ENCODE data around the gene EDN2. TPM values are rescaled to one million over a fixed set of nuclear protein-coding genes. Genes with fewer than 3 reads are reported as not detected.

The EDN2 gene
- total and polyA plus RNA-seq, 2 donors (not counting 1 experiment from before 2014, with no cell fraction given) = not detected

DNA sequence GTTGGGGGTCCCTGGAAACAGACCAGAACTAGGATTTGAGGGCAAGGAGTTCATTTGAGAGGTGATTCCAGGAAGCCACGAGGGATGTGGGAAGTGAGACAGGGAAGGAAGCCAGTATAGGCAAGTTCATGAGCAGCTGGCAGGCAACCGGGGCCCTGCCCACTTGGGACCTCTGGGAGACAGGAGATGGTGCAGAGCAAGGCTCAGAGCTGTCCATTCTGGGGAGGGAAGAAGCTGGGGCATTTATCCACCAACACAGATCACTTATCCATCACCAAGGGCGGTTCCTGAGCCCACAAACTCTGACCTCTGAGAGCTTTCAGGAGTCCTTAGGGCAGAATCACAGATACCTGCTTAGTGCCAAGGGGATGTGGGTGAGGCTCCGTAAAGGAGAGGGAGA lies 16.8 kb downstream of the EDN2 start:
- DNase-seq (no peak), ATAC-seq (ENCODE audit: low read depth) (no peak)
- no peak overlapping the region for H3K9ac ChIP-seq (ENCODE audit: low read length)
- no peak overlapping the region for H2AFZ ChIP-seq (ENCODE audit: insufficient read depth, low read depth, low read length, poor library complexity, severe bottlenecking)
- Mint-ChIP-seq H3K27ac (no peak overlapping the region), H3K4me1 (no peaks in the 10 kb centered on the region), H3K27me3 (peaks cover 13% of the 10 kb centered on the region), H3K9me3 (ENCODE audit: insufficient read depth) (no peaks in the 10 kb centered on the region), H3K4me3 (no peak overlapping the region)
- H3K27me3 ChIP-seq (replicated peaks in 1 of 4; ENCODE audit: control extremely low read depth in 1 of 4, control insufficient read depth in 3 of 4, insufficient read depth in 4 of 4, low read length in 3 of 4) = peaks cover 0 to 3% (median 0%) of the 10 kb centered on the region in 4 experiments
- no peak for TF ChIP-seq EZH2 (IDR thresholded peaks at IDR 0.05; ENCODE audit: borderline replicate concordance, insufficient read depth, low read depth, low read length, poor library complexity, severe bottlenecking)
- H4K20me1 ChIP-seq (ENCODE audit: control insufficient read depth, insufficient read depth, low read length, poor library complexity, severe bottlenecking) = no peaks in the 10 kb centered on the region
- H3K9me3 ChIP-seq (ENCODE audit: control extremely low read depth in 1 of 3, control insufficient read depth in 2 of 3, insufficient read depth in 1 of 3, low read length in 2 of 3) = peaks cover 0 to 2% (median 0%) of the 10 kb centered on the region in 3 donors
- CTCF ChIA-PET = no interaction called here
- intact Hi-C loops (cut with micrococcal nuclease) = no loop called here
- WGBS (ENCODE audit: insufficient coverage) = 53% methylated on average over 3 of the region's 4 CpGs
- H3K4me3 ChIP-seq (ENCODE audit: control extremely low read depth in 1 of 5, extremely low read depth in 1 of 5, insufficient read depth in 1 of 5, low read depth in 2 of 5, low read length in 4 of 5) = no peak overlapping the region
- no peaks in the 10 kb centered on the region for H3K4me1 ChIP-seq (ENCODE audit: control insufficient read depth in 2 of 2, insufficient read depth in 2 of 2, low read length in 2 of 2)
- no peaks in the 10 kb centered on the region for H3K79me2 ChIP-seq (ENCODE audit: control insufficient read depth, insufficient read depth, low read length)
- H3K27ac ChIP-seq (ENCODE audit: low read length in 2 of 2) = no peak overlapping the region
- no peak overlapping the region for H3K4me2 ChIP-seq (replicated peaks; ENCODE audit: low read depth, low read length, poor library complexity, severe bottlenecking)
- POLR2A ChIA-PET = no interaction called here
- H3K36me3 ChIP-seq (replicated peaks in 1 of 2; ENCODE audit: control extremely low read depth in 1 of 2, control insufficient read depth in 1 of 2, extremely low read depth in 1 of 2, insufficient read depth in 2 of 2, low read length in 1 of 2) = no peaks in the 10 kb centered on the region

GRCh38 chr1:41466146-41466545 lies 18.3 kb downstream of the EDN2 start:
- DNase-seq (no peak), ATAC-seq (ENCODE audit: low read depth) (no peak)
- POLR2A ChIA-PET = no interaction called here
- H3K9me3 Mint-ChIP-seq (ENCODE audit: insufficient read depth) = no peaks in the 10 kb centered on the region
- H3K27ac ChIP-seq (ENCODE audit: low read length in 2 of 2) = no peak overlapping the region
- no peak overlapping the region for H3K4me3 Mint-ChIP-seq
- CTCF ChIA-PET = no interaction called here
- H3K27me3 ChIP-seq (replicated peaks in 1 of 4; ENCODE audit: control extremely low read depth in 1 of 4, control insufficient read depth in 3 of 4, insufficient read depth in 4 of 4, low read length in 3 of 4) = peaks cover 0 to 3% (median 0%) of the 10 kb centered on the region in 4 experiments
- no peak overlapping the region for H2AFZ ChIP-seq (ENCODE audit: insufficient read depth, low read depth, low read length, poor library complexity, severe bottlenecking)
- intact Hi-C loops (cut with micrococcal nuclease) = no loop called here
- no peak for TF ChIP-seq CTCF (IDR thresholded peaks at IDR 0.05)
- no peak for TF ChIP-seq EZH2 (IDR thresholded peaks at IDR 0.05; ENCODE audit: borderline replicate concordance, insufficient read depth, low read depth, low read length, poor library complexity, severe bottlenecking)
- no peaks in the 10 kb centered on the region for H3K79me2 ChIP-seq (ENCODE audit: control insufficient read depth, insufficient read depth, low read length)
- no peaks in the 10 kb centered on the region for H3K4me1 ChIP-seq (ENCODE audit: control insufficient read depth in 2 of 2, insufficient read depth in 2 of 2, low read length in 2 of 2)
- no peak overlapping the region for H3K4me3 ChIP-seq (ENCODE audit: control extremely low read depth in 1 of 5, extremely low read depth in 1 of 5, insufficient read depth in 1 of 5, low read depth in 2 of 5, low read length in 4 of 5)
- H4K20me1 ChIP-seq (ENCODE audit: control insufficient read depth, insufficient read depth, low read length, poor library complexity, severe bottlenecking) = no peaks in the 10 kb centered on the region
- no peaks in the 10 kb centered on the region for H3K4me1 Mint-ChIP-seq
- H3K36me3 ChIP-seq (replicated peaks in 1 of 2; ENCODE audit: control extremely low read depth in 1 of 2, control insufficient read depth in 1 of 2, extremely low read depth in 1 of 2, insufficient read depth in 2 of 2, low read length in 1 of 2) = no peaks in the 10 kb centered on the region
- peaks cover 0 to 4% (median 0%) of the 10 kb centered on the region in 3 donors for H3K9me3 ChIP-seq (ENCODE audit: control extremely low read depth in 1 of 3, control insufficient read depth in 2 of 3, insufficient read depth in 1 of 3, low read length in 2 of 3)
- WGBS (ENCODE audit: insufficient coverage) = 90% methylated on average over 5 of the region's 5 CpGs
- H3K27me3 Mint-ChIP-seq = peaks cover 9% of the 10 kb centered on the region
- H3K4me2 ChIP-seq (replicated peaks; ENCODE audit: low read depth, low read length, poor library complexity, severe bottlenecking) = no peak overlapping the region
- H3K9ac ChIP-seq (ENCODE audit: low read length) = no peak overlapping the region
- H3K27ac Mint-ChIP-seq = no peak overlapping the region

Data from B cell (primary cell).